K562 (cell line): ENCODE data around the gene BZW2. TPM values are rescaled to one million over a fixed set of nuclear protein-coding genes. Genes with fewer than 3 reads are reported as not detected.

Experiments used
- DIDO1 ChIP-seq: fragments of 450-650 bp; IDR thresholded peaks from 2 replicates; pipeline ENCODE4 v1.6.1; 2016; ENCODE audit warnings: low read depth, missing biosample characterization, missing genetic modification characterization
- FOXA1 ChIP-seq: fragments of 450-650 bp; IDR thresholded peaks from 2 replicates; pipeline ENCODE4 v1.6.1; 2016; ENCODE audit warnings: mild to moderate bottlenecking, borderline replicate concordance
- HDGF ChIP-seq: fragments of 450-650 bp; IDR thresholded peaks from 2 replicates; pipeline ENCODE4 v1.6.1; 2016
- MECOM ChIP-seq: fragments of 250-450 bp; sonication (Bioruptor Pico); IDR thresholded peaks from 2 replicates; pipeline ENCODE4 v1.8.0; 2022; ENCODE audit warnings: inconsistent platforms
- NR1H2 ChIP-seq: sonication (generic); formaldehyde crosslinking; IDR thresholded peaks from 2 replicates; pipeline ENCODE4 v1.4.0; 2020; ENCODE audit warnings: mild to moderate bottlenecking, missing genetic modification reagents
- RBM14 ChIP-seq: fragments of 200-400 bp; formaldehyde crosslinking; IDR thresholded peaks from 2 replicates; pipeline ENCODE4 v1.6.1; 2018; ENCODE audit warnings: low read depth, mild to moderate bottlenecking, low read length, moderate library complexity, borderline replicate concordance; ENCODE audit not compliant: insufficient read depth
- U2AF1 ChIP-seq: fragments of 200-400 bp; formaldehyde crosslinking; optimal IDR thresholded peaks from 2 replicates; pipeline ENCODE3; 2017; ENCODE audit warnings: mild to moderate bottlenecking, low read depth, low read length, moderate library complexity
- ZNF140 ChIP-seq: fragments of 250-450 bp; sonication (Bioruptor Pico); IDR thresholded peaks from 2 replicates; pipeline ENCODE4 v1.8.0; 2021; ENCODE audit warnings: moderate library complexity, mild to moderate bottlenecking, inconsistent platforms
- ZNF143 ChIP-seq: sonication (generic); formaldehyde crosslinking; IDR thresholded peaks from 2 replicates; pipeline ENCODE4 v1.9.0; 2022; ENCODE audit warnings: mild to moderate bottlenecking, missing genetic modification reagents
- ZNF197 ChIP-seq: fragments of 200-800 bp; sonication (Bioruptor generic); IDR thresholded peaks from 2 replicates; pipeline ENCODE4 v1.6.1; 2016; ENCODE audit warnings: low read depth, missing genetic modification characterization, missing compliant biosample characterization
- ZNF280A ChIP-seq: fragments of 450-650 bp; IDR thresholded peaks from 2 replicates; pipeline ENCODE4 v1.6.1; 2018; ENCODE audit warnings: mild to moderate bottlenecking, low read depth; ENCODE audit not compliant: partially characterized antibody
- polyA plus RNA-seq, 8 experiments: library from polyadenylated mRNA; depleted of rRNA in 4 of 8; stranded (reverse) in 5 of 8; unstranded in 3 of 8; fragments of >200 nt; fragmentation: Nextera tagmentation in 2 of 8; fragmentation: Illumina TruSeq in 1 of 8; extraction: Ambion mirVana in 2 of 8; extraction: Trizol in 1 of 8; gene quantifications; 2 replicates each; pipeline versions ENCODE4 v1.2.1 to v1.2.3, GENCODE V29; 2011 to 2014; ENCODE audit warnings: inconsistent platforms in 1 of 8, missing spikeins in 1 of 8
- total RNA-seq, 7 experiments: library from RNA; depleted of rRNA in 6 of 7; stranded (reverse); fragments of >200 nt in 6 of 7; fragmentation: Illumina TruSeq in 2 of 7; extraction: Trizol in 2 of 7; gene quantifications; 2 replicates each; pipeline versions ENCODE4 v1.2.1 to v1.2.3, GENCODE V29; 2011 to 2021; ENCODE audit warnings: low replicate concordance in 1 of 7
- TF ChIP-seq, protein P1 (sequence below): fragments of 200-800 bp; sonication (Bioruptor generic); IDR thresholded peaks from 2 replicates; pipeline ENCODE4 v1.6.1; 2016; ENCODE audit warnings: missing genetic modification characterization, missing compliant biosample characterization
- TF ChIP-seq, protein P2 (sequence below): sonication (generic); formaldehyde crosslinking; IDR thresholded peaks from 2 replicates; pipeline ENCODE4 v1.8.1; 2023; ENCODE audit warnings: mild to moderate bottlenecking, missing genetic modification reagents

The BZW2 gene
- total and polyA plus RNA-seq, 9 of the 15 experiments (the other 6 are each of a cell fraction or from before 2014, with no cell fraction given) = 140 to 316 (median 173) TPM

DNA sequence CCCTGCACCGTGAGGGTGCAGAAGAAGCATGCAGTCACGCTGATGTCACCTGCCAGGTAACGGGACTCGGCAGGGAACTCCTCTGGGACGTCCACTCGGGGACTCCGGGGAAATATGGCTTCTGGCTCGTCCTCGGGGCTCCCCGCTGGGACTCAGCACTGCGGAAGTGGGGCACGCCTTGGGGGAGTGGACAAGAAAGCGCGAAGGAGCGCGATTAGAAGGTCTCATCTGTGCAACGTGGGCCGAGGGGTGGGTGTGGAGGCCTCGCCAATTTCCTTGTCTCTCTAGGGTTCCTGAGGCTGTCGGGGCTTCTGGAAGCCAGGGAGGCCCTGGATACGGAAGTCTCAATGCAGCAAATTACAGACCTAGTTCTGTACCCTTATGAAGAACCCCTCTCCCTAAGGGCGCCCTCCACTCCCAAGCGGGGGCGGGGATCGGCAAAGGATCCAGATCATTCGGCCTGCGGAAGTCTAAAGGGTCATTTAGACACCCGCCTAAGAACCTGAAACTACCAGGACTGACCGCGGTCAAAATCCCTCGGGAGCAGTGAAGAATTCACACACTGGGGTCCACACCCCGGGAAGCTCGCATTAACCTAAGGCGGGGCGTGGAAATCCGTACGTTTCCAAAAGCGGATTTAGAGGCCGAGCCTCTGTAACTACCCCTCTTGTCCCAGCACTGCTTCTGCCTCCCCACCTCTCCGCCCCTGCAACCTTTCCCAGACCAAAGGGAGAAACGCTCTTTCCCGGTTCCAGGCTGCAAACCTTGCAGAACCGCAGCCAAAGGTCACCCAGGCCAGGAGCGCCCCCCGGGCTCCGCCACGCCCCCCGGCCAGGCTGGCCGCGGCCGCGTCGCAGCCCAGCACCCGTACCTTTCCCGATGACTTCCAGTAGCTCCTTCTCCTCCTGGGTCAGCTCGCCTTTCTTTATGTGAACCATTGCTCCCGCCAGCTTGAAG is 1.1 kb upstream of the BZW2 start (continued):
- TF ChIP-seq, protein P1, sequence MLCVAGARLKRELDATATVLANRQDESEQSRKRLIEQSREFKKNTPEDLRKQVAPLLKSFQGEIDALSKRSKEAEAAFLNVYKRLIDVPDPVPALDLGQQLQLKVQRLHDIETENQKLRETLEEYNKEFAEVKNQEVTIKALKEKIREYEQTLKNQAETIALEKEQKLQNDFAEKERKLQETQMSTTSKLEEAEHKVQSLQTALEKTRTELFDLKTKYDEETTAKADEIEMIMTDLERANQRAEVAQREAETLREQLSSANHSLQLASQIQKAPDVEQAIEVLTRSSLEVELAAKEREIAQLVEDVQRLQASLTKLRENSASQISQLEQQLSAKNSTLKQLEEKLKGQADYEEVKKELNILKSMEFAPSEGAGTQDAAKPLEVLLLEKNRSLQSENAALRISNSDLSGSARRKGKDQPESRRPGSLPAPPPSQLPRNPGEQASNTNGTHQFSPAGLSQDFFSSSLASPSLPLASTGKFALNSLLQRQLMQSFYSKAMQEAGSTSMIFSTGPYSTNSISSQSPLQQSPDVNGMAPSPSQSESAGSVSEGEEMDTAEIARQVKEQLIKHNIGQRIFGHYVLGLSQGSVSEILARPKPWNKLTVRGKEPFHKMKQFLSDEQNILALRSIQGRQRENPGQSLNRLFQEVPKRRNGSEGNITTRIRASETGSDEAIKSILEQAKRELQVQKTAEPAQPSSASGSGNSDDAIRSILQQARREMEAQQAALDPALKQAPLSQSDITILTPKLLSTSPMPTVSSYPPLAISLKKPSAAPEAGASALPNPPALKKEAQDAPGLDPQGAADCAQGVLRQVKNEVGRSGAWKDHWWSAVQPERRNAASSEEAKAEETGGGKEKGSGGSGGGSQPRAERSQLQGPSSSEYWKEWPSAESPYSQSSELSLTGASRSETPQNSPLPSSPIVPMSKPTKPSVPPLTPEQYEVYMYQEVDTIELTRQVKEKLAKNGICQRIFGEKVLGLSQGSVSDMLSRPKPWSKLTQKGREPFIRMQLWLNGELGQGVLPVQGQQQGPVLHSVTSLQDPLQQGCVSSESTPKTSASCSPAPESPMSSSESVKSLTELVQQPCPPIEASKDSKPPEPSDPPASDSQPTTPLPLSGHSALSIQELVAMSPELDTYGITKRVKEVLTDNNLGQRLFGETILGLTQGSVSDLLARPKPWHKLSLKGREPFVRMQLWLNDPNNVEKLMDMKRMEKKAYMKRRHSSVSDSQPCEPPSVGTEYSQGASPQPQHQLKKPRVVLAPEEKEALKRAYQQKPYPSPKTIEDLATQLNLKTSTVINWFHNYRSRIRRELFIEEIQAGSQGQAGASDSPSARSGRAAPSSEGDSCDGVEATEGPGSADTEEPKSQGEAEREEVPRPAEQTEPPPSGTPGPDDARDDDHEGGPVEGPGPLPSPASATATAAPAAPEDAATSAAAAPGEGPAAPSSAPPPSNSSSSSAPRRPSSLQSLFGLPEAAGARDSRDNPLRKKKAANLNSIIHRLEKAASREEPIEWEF (CRISPR knock-in tag) = no peak
- TF ChIP-seq RBM14 (no peak), ZNF140 (no peak), ZNF197 (CRISPR knock-in tag) (no peak), DIDO1 (tag) (no peak), FOXA1 (no peak), ZNF280A (no peak), U2AF1 (no peak), NR1H2 (CRISPR knock-in tag) (no peak), ZNF143 (CRISPR knock-in tag) (no peak; the same call in 1 of the 2 replicates), HDGF (no peak), MECOM (CRISPR knock-in tag) (no peak)
- TF ChIP-seq, protein P2, sequence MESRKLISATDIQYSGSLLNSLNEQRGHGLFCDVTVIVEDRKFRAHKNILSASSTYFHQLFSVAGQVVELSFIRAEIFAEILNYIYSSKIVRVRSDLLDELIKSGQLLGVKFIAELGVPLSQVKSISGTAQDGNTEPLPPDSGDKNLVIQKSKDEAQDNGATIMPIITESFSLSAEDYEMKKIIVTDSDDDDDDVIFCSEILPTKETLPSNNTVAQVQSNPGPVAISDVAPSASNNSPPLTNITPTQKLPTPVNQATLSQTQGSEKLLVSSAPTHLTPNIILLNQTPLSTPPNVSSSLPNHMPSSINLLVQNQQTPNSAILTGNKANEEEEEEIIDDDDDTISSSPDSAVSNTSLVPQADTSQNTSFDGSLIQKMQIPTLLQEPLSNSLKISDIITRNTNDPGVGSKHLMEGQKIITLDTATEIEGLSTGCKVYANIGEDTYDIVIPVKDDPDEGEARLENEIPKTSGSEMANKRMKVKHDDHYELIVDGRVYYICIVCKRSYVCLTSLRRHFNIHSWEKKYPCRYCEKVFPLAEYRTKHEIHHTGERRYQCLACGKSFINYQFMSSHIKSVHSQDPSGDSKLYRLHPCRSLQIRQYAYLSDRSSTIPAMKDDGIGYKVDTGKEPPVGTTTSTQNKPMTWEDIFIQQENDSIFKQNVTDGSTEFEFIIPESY (CRISPR knock-in tag) = 0 out of 2 replicates have a peak, but pooled peaks have one; percentile 46
